Gastroesophageal sphincter (tissue), 4 donors: Measurements from ENCODE around the gene GLRX5. TPM values are rescaled to one million over a fixed set of nuclear protein-coding genes. Genes with fewer than 3 reads are reported as not detected.
A peak's percentile ranks its signal among the peaks of the same experiment; 100 is the strongest.

ENCODE experiments used
- ATAC-seq: fragments of 150-250 bp; one replicate; pipeline ENCODE4 v1.9.1; 2016; ENCODE audit warnings: mild to moderate bottlenecking, moderate library complexity
- H3K27ac ChIP-seq, 4 donors: fragments of 200-600 bp; sonication (generic) in 3 of 4; 1 replicate in 3 of 4; 2 replicates in 1 of 4; pipeline ENCODE4 v1.5.1; 2016 to 2019
- H3K27me3 ChIP-seq: fragments of 200-600 bp; sonication (generic); one replicate; pipeline ENCODE4 v1.5.1; 2019
- H3K36me3 ChIP-seq, 2 donors: fragments of 200-600 bp; sonication (generic); one replicate each; pipeline ENCODE4 v1.5.1; 2019; ENCODE audit warnings: control low read depth in 1 of 2
- H3K4me1 ChIP-seq, 3 donors: fragments of 200-600 bp; sonication (generic); 1 replicate in 2 of 3; 2 replicates in 1 of 3; pipeline ENCODE4 v1.5.1; 2016 to 2019; ENCODE audit warnings: control low read depth in 2 of 3
- H3K4me3 ChIP-seq, 2 donors: fragments of 200-600 bp; sonication (generic); one replicate each; pipeline ENCODE4 v1.5.1; 2019; ENCODE audit warnings: mild to moderate bottlenecking in 1 of 2, moderate library complexity in 1 of 2
- H3K9me3 ChIP-seq, 3 donors: fragments of 200-600 bp; sonication (generic); one replicate each; pipeline ENCODE4 v1.5.1; 2017 to 2019; ENCODE audit warnings: control low read depth in 2 of 3
- EP300 ChIP-seq: sonication (generic); formaldehyde crosslinking; IDR thresholded peaks from one replicate; pipeline ENCODE4 v1.6.1; 2017; ENCODE audit warnings: antibody characterized with exemption, mild to moderate bottlenecking
- POLR2A ChIP-seq, 2 donors: fragments of 450-650 bp; IDR thresholded peaks; one replicate each; pipeline ENCODE4 v1.6.1; 2017; ENCODE audit warnings: antibody characterized with exemption in 2 of 2, mild to moderate bottlenecking in 2 of 2, moderate library complexity in 1 of 2
- POLR2AphosphoS5 ChIP-seq: sonication (generic); formaldehyde crosslinking; IDR thresholded peaks from one replicate; pipeline ENCODE4 v1.6.1; 2017; ENCODE audit warnings: antibody characterized with exemption
- WGBS, 2 donors: methylation state at CpG; one replicate each; pipeline ENCODE4 v1.1.5; 2018; ENCODE audit warnings: low coverage in 1 of 2; 5-methylcytosine and 5-hydroxymethylcytosine counted together
- total RNA-seq, 4 donors: library from RNA; depleted of rRNA; stranded (reverse); fragments of >200 nt; gene quantifications; one replicate each; pipeline ENCODE4 v1.1.0, GENCODE V29; 2016
- TF ChIP-seq, protein P1 (sequence below), 4 experiments: fragments of 200-600 bp in 2 of 4; fragments of 450-650 bp in 2 of 4; sonication (generic) in 1 of 4; IDR thresholded peaks; one replicate each; pipeline ENCODE4 v1.5.1; 2017 to 2019; ENCODE audit warnings: antibody characterized with exemption in 4 of 4, mild to moderate bottlenecking in 2 of 4, moderate library complexity in 2 of 4

GLRX5 gene
- total RNA-seq, 4 donors from 2014 or later: 30.5 to 50.5 (median 33.3) TPM

DNA sequence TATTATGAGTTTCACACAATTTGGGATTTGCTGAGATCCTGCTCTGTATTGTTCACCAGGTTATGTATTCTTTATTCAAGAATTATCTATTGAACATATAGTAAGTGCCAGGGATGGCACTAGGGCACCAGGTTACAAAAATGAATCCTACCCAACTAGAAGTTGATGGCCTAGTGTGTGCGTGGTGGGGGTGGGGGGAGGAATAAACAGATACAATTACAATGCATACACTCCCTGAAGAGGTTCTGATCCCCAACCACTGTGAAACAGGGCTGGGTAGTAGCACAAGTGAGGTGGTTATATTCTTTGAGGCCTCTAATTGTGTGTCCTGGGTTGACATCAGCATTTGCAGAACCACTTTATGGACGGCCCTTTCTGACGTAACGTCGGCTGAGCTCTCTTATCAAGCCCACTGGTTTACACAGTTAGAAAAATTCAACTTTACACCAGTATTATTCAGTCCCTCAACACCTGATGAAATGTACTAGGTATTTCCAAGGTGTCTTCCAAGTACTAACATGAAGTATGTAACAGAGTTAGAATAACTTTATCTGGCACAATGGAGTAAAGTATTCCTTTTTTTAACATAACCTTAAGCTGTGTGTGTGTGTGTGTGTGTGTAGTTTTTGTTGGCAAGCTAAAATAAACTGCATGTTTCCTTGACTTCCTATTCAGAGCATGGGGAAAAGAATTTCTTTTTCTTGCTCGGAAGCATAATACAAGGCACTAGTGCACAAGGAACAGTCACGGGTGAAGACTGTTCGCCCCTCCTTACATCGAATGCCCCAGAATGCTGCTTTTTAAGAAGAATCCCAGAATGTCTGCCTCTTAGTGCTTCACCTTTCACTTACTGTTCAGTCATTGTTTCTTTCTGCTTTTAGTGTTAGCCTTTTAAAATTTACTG, 8.1 kb upstream of the GLRX5 start:
- peak overlapping the region in 3 of 4 donors; percentile 36 to 78 (median 68) for H3K27ac ChIP-seq
- no peak overlapping the region for H3K4me3 ChIP-seq
- 20 to 29% methylated on average over 1 to 8 of the region's 9 CpGs for WGBS, 2 donors
- peaks cover 0 to 53% (median 12%) of the 10 kb centered on the region in 3 donors for H3K4me1 ChIP-seq
- H3K27me3 ChIP-seq: no peaks in the 10 kb centered on the region
- peak; percentile 38 for ATAC-seq
- H3K36me3 ChIP-seq: peaks cover 0 to 15% of the 10 kb centered on the region in 2 donors
- H3K9me3 ChIP-seq: no peaks in the 10 kb centered on the region
- TF ChIP-seq, protein P1, sequence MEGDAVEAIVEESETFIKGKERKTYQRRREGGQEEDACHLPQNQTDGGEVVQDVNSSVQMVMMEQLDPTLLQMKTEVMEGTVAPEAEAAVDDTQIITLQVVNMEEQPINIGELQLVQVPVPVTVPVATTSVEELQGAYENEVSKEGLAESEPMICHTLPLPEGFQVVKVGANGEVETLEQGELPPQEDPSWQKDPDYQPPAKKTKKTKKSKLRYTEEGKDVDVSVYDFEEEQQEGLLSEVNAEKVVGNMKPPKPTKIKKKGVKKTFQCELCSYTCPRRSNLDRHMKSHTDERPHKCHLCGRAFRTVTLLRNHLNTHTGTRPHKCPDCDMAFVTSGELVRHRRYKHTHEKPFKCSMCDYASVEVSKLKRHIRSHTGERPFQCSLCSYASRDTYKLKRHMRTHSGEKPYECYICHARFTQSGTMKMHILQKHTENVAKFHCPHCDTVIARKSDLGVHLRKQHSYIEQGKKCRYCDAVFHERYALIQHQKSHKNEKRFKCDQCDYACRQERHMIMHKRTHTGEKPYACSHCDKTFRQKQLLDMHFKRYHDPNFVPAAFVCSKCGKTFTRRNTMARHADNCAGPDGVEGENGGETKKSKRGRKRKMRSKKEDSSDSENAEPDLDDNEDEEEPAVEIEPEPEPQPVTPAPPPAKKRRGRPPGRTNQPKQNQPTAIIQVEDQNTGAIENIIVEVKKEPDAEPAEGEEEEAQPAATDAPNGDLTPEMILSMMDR (IDR thresholded peaks at IDR 0.05): no peak
- TF ChIP-seq EP300: no peak
- no peak for TF ChIP-seq POLR2AphosphoS5
- TF ChIP-seq POLR2A (IDR thresholded peaks at IDR 0.05): no peak

DNA sequence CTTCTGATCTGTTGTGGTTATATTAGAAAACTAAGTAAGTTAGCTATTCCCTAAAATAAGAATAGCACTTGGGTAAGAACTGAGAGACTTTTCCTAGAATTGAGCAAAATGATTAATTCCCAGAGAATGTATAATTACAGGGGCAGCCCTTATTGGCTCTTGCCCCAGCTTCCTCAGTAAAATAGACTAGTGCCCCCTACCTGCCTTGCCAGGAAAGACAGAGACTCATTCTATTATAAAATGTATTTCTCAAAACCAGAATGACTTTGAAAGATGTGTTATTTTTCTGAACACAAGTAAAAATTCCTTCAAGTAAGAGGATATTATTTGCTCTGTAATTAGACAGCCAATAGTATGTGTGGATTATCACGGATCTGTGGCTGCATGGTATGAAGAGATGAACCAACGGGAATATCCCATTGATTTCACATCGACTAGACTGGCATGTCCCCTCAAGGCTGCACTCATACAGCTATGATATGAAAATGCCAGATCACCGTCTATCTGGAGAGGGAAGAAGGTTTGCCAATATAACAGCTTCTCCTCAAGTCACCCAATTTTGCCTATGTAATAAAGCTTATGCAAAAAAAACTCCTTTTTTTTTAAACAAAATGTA, 7.4 kb upstream of the GLRX5 start:
- peak; percentile 85 for ATAC-seq
- TF ChIP-seq POLR2A (IDR thresholded peaks at IDR 0.05) (no peak), POLR2AphosphoS5 (peak; percentile 56)
- TF ChIP-seq, protein P1 (IDR thresholded peaks at IDR 0.05): peak; percentile 70 to 80 (median 77)
- no peaks in the 10 kb centered on the region for H3K27me3 ChIP-seq
- no peak overlapping the region for H3K4me3 ChIP-seq
- 54 to 64% methylated on average over 3 to 4 of the region's 4 CpGs for WGBS, 2 donors
- peaks cover 0 to 10% of the 10 kb centered on the region in 2 donors for H3K36me3 ChIP-seq
- no peaks in the 10 kb centered on the region for H3K9me3 ChIP-seq
- H3K4me1 ChIP-seq: peaks cover 0 to 61% (median 15%) of the 10 kb centered on the region in 3 donors
- H3K27ac ChIP-seq: peak overlapping the region in 3 of 4 donors; percentile 36 to 78 (median 68)

DNA sequence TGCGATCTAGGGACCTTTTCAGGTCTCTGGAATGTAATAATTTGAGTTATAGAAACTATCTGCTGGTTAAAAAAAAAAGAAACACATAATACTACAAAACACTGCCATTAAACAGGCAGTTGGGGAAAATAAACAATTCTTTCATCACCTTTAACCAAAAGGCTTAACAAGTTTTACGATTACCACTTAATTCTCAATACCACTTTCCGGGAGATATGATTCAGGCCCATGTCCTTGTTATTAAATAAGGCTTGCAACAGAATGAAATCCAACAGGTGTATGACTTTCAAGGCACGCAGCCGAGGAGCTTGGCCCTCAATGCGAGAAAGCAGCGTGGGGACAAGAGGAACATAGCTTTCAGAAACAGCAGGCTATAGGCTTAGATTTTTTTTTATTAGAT, 5.6 kb upstream of the GLRX5 start:
- no peaks in the 10 kb centered on the region for H3K9me3 ChIP-seq
- no peak for TF ChIP-seq POLR2A (IDR thresholded peaks at IDR 0.05)
- no peak for TF ChIP-seq POLR2AphosphoS5
- no peak for TF ChIP-seq EP300
- TF ChIP-seq, protein P1 (IDR thresholded peaks at IDR 0.05): no peak
- no peak overlapping the region for H3K4me3 ChIP-seq
- peaks cover 0 to 67% (median 21%) of the 10 kb centered on the region in 3 donors for H3K4me1 ChIP-seq
- ATAC-seq: no peak
- no peaks in the 10 kb centered on the region for H3K27me3 ChIP-seq
- no peak overlapping the region for H3K27ac ChIP-seq
- H3K36me3 ChIP-seq: peaks cover 0 to 4% of the 10 kb centered on the region in 2 donors
- 87 to 91% methylated on average over 7 of the region's 7 CpGs for WGBS, 2 donors

DNA sequence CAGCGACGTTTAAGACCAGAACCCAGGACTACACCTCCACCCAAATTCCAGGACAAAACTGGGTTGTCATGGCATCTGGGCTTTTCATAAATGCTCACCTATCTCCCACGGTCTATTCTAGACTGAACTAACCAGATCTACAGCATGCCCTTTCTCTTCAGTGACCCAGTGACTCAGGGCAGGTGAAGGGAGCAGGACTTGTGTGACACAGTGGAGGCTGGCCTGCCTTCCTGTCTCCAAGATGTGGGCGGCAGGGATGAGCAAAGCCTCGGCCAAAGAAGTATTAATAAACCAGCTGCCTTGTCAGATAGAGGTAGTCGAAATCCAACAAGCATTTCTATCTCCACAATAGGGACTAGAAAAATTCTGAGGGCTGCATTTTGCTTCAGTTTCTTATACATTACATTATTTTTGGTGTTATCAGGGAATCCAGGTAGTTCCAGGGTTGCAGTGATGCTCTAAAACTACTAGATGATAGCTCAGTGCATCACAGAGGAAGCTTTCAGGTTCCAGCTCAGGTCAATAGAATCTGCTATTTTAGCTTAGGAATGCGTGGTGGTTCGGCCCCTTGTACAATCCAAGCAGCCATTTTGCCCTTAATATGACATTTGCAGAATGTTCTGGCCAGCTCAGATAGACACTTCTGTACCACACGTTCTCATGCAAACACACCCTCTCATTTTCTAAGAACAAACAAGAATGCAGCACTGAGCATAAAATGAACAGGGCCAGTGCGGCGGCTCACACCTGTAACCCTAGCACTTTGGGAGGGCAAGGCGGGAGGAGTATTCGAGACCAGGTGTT, 4.2 kb upstream of the GLRX5 start:
- H3K9me3 ChIP-seq: no peaks in the 10 kb centered on the region
- no peaks in the 10 kb centered on the region for H3K27me3 ChIP-seq
- no peak for TF ChIP-seq EP300
- TF ChIP-seq, protein P1 (IDR thresholded peaks at IDR 0.05): no peak
- TF ChIP-seq POLR2AphosphoS5: no peak
- TF ChIP-seq POLR2A (IDR thresholded peaks at IDR 0.05): no peak
- 71 to 72% methylated on average over 7 to 11 of the region's 13 CpGs for WGBS, 2 donors
- peaks cover 0 to 4% of the 10 kb centered on the region in 2 donors for H3K36me3 ChIP-seq
- no peak for ATAC-seq
- H3K4me3 ChIP-seq: no peak overlapping the region
- no peak overlapping the region for H3K27ac ChIP-seq
- H3K4me1 ChIP-seq: peaks cover 0 to 68% (median 23%) of the 10 kb centered on the region in 3 donors
